Suppressor macrophage treated with lipopolysaccharide for 1 hour (primary cell): ENCODE data around the gene LSM10.

ENCODE experiments used
- DNase-seq, 3 donors: peaks; one replicate each; pipeline ENCODE4 v3.0.0-alpha.2; 2020 to 2022

LSM10 gene

DNA sequence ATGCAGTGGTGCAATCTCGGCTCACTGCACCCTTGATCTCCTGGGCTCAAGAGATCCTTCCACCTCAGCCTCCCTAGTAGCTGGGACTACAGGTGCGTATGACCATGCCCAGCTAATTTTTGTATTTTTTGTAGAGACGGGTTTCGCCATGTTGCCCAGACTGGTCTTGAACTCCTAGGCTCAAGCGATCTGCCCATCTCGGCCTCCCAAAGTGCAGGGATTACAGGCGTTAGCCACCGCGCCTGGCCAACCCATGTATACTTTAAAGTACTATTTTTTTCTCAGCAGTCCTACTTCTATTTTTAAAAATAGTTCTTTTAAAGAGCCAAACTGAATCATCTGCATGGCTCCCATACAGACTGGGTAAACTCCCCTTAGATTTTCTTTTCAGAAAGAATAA lies 15.5 kb downstream of the LSM10 start:
- no peak for DNase-seq

- no peak for DNase-seq
Observed at GRCh38 chr1:36381405-36381804, 16.3 kb downstream of the LSM10 start.

DNA sequence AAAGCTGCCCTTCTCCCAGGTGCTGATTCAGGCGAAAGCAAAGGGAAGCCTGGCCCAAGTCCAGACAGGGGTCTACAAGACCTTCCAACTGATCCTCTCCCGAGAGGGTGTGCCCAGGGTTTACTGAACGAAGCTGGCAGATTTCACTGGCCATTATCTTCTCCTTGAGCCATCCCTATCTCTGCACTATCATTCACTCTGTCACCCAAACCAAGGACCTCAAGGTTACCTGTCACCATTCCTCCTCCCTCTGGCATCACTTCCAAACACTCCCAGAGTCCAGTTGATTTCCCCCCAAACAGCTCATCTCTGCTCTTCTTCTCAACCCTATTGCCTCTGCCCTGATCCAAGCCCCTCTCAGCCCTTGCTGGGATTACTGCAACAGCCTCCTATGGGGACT lies 16.9 kb downstream of the LSM10 start:
- no peak for DNase-seq

- DNase-seq = no peak
Observed at GRCh38 chr1:36380143-36380619, 17.5 kb downstream of the LSM10 start.

DNA sequence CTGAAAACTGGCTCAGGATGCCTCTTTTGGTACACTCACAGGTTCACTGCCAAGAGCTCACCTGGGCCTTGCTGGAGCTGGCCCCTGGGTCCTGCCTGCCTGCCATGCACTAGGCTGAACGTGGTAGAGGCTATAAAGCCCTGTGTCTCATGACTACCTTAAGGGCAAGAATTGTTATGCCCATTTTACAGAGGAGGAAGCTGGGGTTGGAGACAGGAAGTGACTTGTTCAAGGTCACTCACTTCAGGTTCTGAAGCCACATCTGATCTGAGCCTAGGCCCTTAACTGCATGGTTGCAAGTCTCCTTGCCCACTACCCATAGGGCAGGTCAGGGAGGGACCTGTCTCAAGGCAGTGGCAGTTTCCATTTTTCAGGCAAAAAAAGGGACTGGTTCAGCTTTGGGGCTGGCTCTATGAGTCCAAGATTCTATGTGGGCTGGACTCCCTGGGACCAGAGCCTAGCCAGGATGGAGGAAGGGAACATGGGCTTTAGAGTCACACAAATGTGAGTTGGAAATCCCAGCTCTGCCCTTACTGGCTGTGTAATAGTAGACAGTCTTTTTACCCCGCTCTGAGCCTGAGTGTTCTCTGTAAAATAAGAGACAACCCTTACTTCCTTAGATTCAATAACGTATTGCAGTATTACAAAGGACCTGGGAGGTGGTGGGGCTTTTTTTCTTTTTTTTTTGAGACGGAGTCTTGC lies 19.8 kb downstream of the LSM10 start:
- peak; percentile 67 to 71 (median 69) for DNase-seq

DNA sequence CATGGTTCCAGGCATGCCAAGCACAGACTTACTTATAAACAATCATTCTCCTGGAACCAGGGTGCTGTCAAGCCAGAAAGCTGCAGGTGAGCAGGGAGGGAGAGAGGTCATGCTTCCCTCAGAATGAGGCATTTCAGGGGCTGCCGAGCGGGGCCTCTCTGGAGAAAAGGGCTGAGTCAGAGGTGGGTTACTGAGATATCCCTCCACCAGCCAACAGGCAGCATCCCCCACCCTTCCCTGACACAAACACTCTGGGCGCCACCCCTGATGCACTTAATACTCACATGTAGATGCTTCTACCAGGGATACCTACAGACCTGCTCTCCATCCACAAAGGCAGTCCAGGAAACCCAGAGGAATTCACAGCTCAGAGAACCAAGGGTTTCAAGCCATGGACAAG lies 25.1 kb downstream of the LSM10 start:
- no peak for DNase-seq

DNA sequence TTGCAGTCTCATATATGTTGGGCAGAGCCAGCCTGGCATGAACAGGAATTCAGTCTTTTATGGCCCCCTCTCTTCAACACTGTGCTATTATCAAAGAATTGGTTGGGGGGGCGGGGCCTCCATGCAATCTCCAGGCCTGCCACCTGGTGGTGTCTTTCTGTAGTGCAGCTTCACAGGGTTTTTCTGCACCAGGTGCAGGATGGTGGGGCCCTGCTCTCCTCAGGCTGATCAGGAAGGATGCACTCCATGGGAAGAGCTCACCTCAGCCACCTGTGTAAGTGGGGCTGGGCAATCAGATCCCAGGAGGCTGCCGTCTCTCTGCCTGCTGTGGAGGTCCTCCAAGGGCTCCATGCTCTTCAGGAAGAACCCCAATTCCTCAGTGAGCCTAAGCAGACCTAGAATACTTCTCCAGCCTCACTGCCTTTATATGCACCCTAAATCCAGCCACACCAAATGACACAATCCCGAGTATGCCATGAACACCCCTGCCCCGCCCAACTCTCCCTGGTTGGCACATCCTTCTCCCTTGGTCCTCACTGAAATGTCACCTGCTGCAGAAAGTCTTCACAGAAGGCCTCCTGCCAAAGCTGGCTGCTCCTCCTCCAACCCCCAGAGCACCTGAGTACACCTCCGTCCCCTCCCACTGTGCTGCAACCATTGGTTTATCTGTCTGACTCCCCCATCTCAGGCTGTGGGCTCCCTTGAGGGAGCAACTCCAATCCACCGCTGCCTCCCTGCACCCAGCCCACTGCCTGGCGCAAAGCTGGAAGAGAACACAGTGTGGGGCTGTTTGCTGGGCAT lies 28.4 kb downstream of the LSM10 start:
- DNase-seq = peak; percentile 72 to 86 (median 82)

- no peak for DNase-seq
Observed at GRCh38 chr1:36367798-36368197, 29.9 kb downstream of the LSM10 start.

GRCh38 chr1:36367066-36367465 lies 30.6 kb downstream of the LSM10 start:
- no peak for DNase-seq

GRCh38 chr1:36366091-36366661 lies 31.5 kb downstream of the LSM10 start:
- DNase-seq = peak; percentile 71 to 77 (median 74)

DNA sequence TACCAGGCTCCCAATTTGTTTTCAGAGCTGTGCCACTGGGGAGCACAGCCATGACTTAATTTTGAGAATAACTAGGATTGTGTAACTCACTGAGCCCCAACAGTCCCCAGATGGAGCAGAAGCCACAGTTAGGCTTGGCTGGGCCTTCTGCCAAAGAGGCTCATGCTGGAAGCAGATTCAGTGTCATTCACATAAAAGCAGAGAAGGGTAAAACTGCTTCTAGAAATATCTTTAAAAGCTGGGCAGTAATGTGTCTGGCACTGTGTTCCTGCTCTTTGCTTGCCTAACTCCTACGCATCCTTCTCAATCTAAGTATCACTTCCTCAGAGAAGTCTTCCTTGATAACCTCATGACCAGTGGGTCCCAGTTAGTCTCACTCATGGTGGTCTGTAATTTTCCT lies 32.3 kb downstream of the LSM10 start:
- peak; percentile 78 to 89 (median 89) for DNase-seq

- peak; percentile 63 to 65 (median 63) for DNase-seq
Observed at GRCh38 chr1:36359911-36360550, 37.7 kb downstream of the LSM10 start.

DNA sequence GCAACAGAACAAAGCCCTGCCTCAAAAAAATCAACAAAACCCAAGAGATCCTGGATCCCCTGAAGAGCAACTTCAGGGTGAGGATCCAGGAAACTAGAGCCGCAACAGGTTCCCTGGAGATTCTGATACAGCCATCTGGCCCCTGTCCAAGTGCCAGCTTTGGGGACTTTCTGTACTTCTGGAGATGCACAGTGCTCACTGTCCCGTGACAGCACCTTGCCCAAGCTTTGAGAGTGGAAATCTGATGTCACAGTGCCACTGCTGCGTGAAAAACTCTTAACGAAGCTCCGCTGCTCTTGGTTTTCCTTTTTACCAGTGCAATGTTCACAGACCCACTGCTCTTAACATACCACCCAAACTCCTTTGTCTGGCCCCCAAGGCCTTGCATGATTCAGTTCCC lies 38.3 kb downstream of the LSM10 start:
- DNase-seq = no peak

DNA sequence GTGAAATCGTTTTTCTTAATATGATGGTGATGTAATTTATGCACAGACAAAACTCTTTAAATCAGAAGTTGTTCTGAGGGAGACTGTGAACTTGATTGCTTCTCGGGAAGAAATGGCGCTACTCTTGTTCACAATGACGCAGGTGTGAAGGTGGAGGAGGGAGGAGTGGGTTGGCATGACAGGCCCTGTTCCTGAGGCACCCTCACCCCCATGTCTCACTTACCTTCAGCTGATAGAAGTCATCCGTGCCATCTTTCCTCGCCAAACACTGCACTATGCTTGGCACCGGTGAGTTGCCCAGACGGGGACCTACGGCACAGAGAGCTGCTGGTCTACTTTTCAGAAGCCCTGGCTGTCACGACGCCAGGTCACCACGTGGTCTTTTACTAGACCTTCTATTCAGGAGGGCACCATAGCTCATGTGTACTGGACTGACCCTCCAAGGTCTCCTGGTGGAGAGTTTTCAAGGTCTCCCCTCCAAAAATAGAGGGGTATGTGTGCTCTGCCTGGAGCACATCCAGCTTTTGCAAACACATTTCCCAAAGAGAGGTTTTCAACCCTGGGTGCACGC lies 39.1 kb downstream of the LSM10 start:
- DNase-seq = no peak

DNA sequence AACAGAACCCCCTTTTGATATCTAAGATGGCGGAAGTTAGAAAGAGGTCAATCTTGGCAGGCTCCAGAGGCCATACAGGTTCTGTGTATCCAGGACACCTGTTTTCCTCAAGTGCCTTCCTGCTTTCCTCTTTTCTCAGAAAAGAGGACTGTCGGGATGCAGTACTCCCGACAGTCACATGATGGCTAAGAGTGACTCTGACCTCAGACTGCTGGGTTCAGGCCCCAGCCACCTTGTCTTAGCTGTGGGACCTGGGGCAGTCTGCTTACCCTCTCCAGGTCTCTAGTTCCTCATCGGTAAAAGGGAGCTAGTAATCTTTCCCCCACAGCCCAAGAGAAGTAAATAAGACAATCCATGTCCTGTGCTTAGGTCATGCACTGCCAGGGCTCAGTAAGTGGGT lies 41.9 kb downstream of the LSM10 start:
- DNase-seq = no peak

DNA sequence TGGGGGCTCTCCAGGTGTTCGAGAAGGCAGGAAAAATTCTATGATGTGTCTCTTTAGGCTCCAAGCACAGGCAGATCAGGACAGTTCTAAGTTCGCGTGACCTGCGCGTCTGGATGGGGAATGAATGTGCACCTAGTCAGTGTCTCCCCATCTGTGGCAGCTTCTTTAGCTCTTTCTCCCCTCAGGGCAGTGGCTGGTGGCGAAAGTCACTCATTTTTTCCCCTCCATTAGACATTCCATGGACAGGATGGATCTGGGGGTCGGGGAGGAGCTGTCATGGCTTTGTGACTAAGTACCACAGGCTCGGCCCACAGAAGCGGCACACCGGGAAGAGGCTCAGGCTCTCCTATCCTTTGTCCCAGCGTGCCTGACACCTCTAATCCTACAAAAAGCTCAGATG lies 43.2 kb downstream of the LSM10 start:
- DNase-seq = no peak

DNA sequence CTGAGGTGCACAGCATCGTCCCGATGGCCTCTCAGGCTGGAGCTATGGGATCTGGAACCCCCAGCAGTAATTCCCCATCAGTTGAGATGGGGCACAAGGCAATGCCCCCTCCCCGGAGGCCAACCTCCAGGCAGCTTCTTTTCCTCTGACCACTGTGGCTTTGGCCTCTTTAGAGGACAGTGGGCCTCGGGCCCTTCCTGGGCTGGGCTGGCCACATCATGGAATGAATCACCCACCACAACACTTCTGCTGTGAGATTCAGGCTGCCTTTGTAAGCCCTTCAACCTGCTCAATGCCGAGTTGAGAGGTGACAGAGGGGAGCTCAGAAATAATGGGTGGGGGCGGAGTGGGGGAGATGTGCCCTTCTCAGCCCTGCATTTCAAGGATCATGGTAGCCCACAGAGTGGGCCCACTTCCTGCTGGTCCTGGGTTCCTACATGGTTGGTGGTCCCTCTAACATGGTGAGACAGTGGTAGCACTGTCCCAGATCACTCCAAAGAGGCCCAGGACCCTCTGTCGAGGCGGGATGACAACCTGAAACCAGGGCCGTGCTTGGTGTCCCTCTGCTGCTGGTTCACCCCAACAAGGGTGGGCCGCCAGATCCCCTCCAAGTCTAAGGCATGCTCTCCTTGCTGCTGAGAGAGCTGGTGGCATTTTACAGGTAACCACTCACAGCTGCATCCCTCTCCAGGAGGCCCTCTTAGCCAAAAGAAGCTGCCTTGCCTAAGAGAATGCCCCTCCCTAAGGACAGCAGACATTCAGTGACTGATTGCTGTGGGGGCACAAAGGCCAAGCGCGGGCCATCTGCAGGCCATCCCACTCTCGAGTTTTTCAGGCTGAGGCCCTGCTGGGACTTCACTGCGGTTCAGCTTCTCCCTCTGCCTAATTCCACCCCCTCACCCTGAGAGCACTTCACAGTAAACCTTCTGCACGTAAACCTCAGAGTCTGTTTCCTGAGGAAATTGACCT lies 44.5 kb downstream of the LSM10 start:
- DNase-seq = no peak

- DNase-seq = no peak
Observed at GRCh38 chr1:36352125-36352909, 45.4 kb downstream of the LSM10 start.

DNA sequence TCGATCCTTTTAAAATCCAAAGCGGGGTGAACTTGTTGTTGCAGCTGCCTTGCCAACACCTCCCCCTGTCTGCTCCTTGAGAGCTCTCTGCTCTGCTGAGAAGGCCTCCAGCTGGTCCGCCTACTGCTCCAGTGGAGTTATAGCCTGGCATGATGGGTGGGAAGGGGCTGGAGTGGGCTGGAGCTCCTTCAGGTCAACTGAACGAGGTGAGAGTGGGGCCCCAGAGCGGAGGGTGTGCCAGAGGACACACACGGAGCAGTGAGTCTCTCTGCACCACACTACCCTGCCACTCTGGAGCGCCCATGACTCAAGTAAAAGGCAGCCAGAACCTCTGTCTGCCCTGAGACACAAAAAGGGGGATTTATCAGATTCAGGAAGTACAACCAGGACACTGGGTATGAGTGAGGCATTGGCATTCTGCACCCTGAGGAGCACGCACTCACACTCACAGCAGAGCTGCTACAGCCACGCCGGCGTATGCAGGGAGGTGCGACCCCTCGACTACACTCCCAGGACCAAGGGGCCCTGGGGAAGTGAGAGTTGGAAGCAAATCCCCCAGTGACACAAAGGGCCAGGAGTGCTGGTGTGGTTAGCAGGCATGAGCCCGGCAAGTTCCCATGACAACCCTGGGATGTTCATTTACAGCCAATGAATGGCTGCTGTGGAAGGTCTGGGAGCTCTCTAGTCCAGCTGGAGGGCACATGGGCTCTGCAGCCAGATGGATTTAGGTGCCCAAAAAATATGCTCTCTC lies 46.3 kb downstream of the LSM10 start:
- DNase-seq = peak; percentile 73 to 84 (median 76)

DNA sequence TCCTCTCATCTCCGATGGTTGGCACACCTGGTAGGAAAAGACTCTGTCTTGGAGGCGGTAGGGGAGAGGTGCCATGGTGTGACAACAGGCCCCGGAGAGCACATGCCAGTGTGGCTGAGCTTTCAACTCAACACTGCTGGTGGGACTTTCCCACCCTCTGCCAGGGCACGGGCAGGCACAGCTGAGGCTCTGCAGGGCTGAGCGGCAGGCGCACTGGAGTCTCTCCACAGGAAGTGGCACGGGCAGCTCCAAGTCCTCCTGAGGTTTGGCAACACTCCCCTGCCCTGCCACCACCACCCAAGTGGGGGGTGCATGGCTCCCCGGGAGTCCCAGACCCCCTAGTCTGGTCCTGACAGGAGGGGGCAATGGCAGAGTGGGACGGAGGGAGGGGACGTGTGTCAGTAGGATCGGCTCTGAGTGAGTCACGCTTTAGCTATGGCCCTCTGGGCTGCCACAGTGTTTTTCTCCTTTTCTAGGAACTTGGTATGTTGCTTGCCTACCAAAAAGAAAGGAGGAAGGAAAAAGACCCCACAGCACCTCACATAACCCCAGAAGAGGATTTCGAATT lies 47.0 kb downstream of the LSM10 start:
- DNase-seq = peak; percentile 67 to 78 (median 70)
